K562 (cell line): ENCODE measurements around the gene CCDC47. TPM values are rescaled to one million over a fixed set of nuclear protein-coding genes. Genes with fewer than 3 reads are reported as not detected.

Experiments
- DIDO1 ChIP-seq: fragments of 450-650 bp; IDR thresholded peaks from 2 replicates; pipeline ENCODE4 v1.6.1; 2016; ENCODE audit warnings: low read depth, missing biosample characterization, missing genetic modification characterization
- HDAC2 ChIP-seq: fragments of 450-650 bp; IDR thresholded peaks from 2 replicates; pipeline ENCODE4 v1.6.1; 2016; ENCODE audit warnings: mild to moderate bottlenecking
- HNRNPL ChIP-seq: fragments of 200-400 bp; formaldehyde crosslinking; IDR thresholded peaks from 2 replicates; pipeline ENCODE4 v1.6.1; 2017; ENCODE audit warnings: low read depth, mild to moderate bottlenecking, low read length
- KLF13 ChIP-seq: fragments of 450-650 bp; IDR thresholded peaks from 2 replicates; pipeline ENCODE4 v1.6.1; 2016; ENCODE audit warnings: missing genetic modification characterization, low read depth, mild to moderate bottlenecking, missing compliant biosample characterization, moderate library complexity, borderline replicate concordance
- NFIX ChIP-seq: fragments of 250-450 bp; sonication (Bioruptor Pico); IDR thresholded peaks from 2 replicates; pipeline ENCODE4 v1.4.0; 2020; ENCODE audit warnings: low read depth, mild to moderate bottlenecking, moderate library complexity
- NR4A1 ChIP-seq, 2 experiments: fragments of 250-450 bp in 1 of 2; fragments of 450-650 bp in 1 of 2; sonication (Bioruptor Pico) in 1 of 2; IDR thresholded peaks; 2 replicates each; pipeline versions ENCODE4 v1.4.0 to v1.6.1; 2016 to 2020; ENCODE audit warnings: mild to moderate bottlenecking in 2 of 2, missing compliant biosample characterization in 1 of 2, missing genetic modification characterization in 1 of 2, moderate library complexity in 1 of 2
- RBM22 ChIP-seq: fragments of 200-400 bp; formaldehyde crosslinking; IDR thresholded peaks from 2 replicates; pipeline ENCODE4 v1.6.1; 2018; ENCODE audit warnings: low read length, low read depth; ENCODE audit not compliant: poor library complexity, severe bottlenecking
- SOX6 ChIP-seq: fragments of 450-650 bp; IDR thresholded peaks from 2 replicates; pipeline ENCODE4 v1.6.1; 2014; ENCODE audit warnings: mild to moderate bottlenecking
- SRF ChIP-seq, 2 experiments: fragments of 250-450, 450-650 bp in 1 of 2; sonication (Bioruptor Pico) in 1 of 2; sonication (generic) in 1 of 2; formaldehyde crosslinking; IDR thresholded peaks; 2 replicates each; pipeline versions ENCODE4 v1.5.0 to v1.5.1; 2020 to 2022; ENCODE audit warnings: mild to moderate bottlenecking in 1 of 2, missing genetic modification reagents in 1 of 2
- TGIF2 ChIP-seq: sonication (generic); formaldehyde crosslinking; IDR thresholded peaks from 2 replicates; pipeline ENCODE4 v1.8.1; 2022; ENCODE audit warnings: mild to moderate bottlenecking, missing genetic modification reagents, moderate library complexity
- YY1 ChIP-seq, 3 experiments: IDR thresholded peaks; 2 replicates each; pipeline ENCODE4 v1.6.1; 2011; ENCODE audit warnings: low read length in 2 of 3, mild to moderate bottlenecking in 2 of 3, moderate library complexity in 2 of 3, borderline replicate concordance in 1 of 3, control low read depth in 1 of 3, low read depth in 1 of 3; ENCODE audit not compliant: insufficient read depth in 3 of 3, insufficient replicate concordance in 2 of 3, control insufficient read depth in 1 of 3, insufficient read length in 1 of 3; ENCODE audit errors: extremely low read depth in 1 of 3
- ZNF77 ChIP-seq: fragments of 250-450 bp; sonication (Bioruptor Pico); IDR thresholded peaks from 2 replicates; pipeline ENCODE4 v1.5.0; 2020
- polyA plus RNA-seq, 8 experiments: library from polyadenylated mRNA; depleted of rRNA in 4 of 8; stranded (reverse) in 5 of 8; unstranded in 3 of 8; fragments of >200 nt; fragmentation: Nextera tagmentation in 2 of 8; fragmentation: Illumina TruSeq in 1 of 8; extraction: Ambion mirVana in 2 of 8; extraction: Trizol in 1 of 8; gene quantifications; 2 replicates each; pipeline versions ENCODE4 v1.2.1 to v1.2.3, GENCODE V29; 2011 to 2014; ENCODE audit warnings: inconsistent platforms in 1 of 8, missing spikeins in 1 of 8
- total RNA-seq, 7 experiments: library from RNA; depleted of rRNA in 6 of 7; stranded (reverse); fragments of >200 nt in 6 of 7; fragmentation: Illumina TruSeq in 2 of 7; extraction: Trizol in 2 of 7; gene quantifications; 2 replicates each; pipeline versions ENCODE4 v1.2.1 to v1.2.3, GENCODE V29; 2011 to 2021; ENCODE audit warnings: low replicate concordance in 1 of 7
- TF ChIP-seq, protein P1 (sequence below): sonication (generic); formaldehyde crosslinking; IDR thresholded peaks from 2 replicates; pipeline ENCODE4 v1.8.0; 2022; ENCODE audit warnings: missing genetic modification reagents, mild to moderate bottlenecking, borderline replicate concordance
- TF ChIP-seq, protein P2 (sequence below): fragments of 450-650 bp; IDR thresholded peaks from 2 replicates; pipeline ENCODE4 v1.7.1; 2018; ENCODE audit warnings: mild to moderate bottlenecking, low read depth; ENCODE audit not compliant: partially characterized antibody
- TF ChIP-seq, protein P3 (sequence below): fragments of 250-450 bp; sonication (Bioruptor Pico); IDR thresholded peaks from 2 replicates; pipeline ENCODE4 v1.4.0; 2020; ENCODE audit warnings: mild to moderate bottlenecking, moderate library complexity
- TF ChIP-seq, protein P4 (sequence below): fragments of 250-450 bp; sonication (Bioruptor Pico); IDR thresholded peaks from 2 replicates; pipeline ENCODE4 v1.5.0; 2021; ENCODE audit warnings: mild to moderate bottlenecking, borderline replicate concordance

The CCDC47 gene
- total and polyA plus RNA-seq, 9 of the 15 experiments (the other 6 are each of a cell fraction or from before 2014, with no cell fraction given), result 15.5 to 162 (median 122) TPM

DNA sequence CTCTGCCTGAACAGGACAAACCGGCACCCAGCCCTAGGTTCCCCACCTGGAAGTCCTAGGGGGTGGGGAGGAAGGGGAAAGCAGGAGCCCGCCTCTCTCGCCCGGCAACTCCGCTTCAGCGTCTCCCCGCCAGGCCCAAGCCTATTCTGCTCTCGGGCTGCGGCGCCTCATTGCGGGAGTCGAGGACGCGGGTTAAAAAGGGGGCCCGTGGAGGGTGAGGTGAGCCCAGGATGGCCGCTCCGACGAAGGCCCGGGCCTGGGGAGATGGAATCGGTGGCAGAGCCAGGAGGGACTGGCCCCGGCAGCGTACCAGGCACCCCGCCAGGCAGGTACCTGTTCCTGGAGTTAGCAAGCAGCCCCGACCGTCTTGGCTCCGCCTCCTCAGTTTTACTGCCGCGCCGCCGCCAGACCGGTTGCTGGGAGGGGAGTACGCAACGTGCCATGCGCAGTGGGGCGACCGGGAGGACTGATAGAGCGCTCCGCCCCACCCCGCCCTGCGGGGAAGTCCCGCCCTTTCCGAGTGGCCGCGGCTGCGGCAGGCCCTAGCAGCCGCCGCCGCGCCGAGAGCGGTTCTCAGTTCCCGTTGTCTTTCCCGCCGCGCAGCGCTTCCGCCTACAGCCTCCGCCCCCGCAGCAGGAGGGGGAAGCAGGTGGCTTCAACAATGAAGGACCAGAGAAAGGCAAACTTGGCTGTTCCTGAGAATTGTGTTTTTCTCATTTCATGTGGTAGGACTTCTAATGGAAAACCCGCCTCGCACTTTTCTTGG is 31.8 kb downstream of the CCDC47 start, which contains the start of gene STRADA (continued):
- no peak for TF ChIP-seq TGIF2 (CRISPR knock-in tag)
- 0 out of 2 replicates have a peak, but pooled peaks have one; percentile 50 for TF ChIP-seq HDAC2
- no peak for TF ChIP-seq NFIX
- TF ChIP-seq YY1 (IDR thresholded peaks at IDR 0.05; ENCODE audit: borderline replicate concordance in 1 of 3, control insufficient read depth in 1 of 3, extremely low read depth in 1 of 3, insufficient read depth in 3 of 3, insufficient read length in 1 of 3, insufficient replicate concordance in 2 of 3, low read depth in 1 of 3, low read length in 2 of 3), result peak in 2 of 3 experiments; percentile 32 to 68
- TF ChIP-seq, protein P1, sequence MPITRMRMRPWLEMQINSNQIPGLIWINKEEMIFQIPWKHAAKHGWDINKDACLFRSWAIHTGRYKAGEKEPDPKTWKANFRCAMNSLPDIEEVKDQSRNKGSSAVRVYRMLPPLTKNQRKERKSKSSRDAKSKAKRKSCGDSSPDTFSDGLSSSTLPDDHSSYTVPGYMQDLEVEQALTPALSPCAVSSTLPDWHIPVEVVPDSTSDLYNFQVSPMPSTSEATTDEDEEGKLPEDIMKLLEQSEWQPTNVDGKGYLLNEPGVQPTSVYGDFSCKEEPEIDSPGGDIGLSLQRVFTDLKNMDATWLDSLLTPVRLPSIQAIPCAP, result no peak
- TF ChIP-seq, protein P2, sequence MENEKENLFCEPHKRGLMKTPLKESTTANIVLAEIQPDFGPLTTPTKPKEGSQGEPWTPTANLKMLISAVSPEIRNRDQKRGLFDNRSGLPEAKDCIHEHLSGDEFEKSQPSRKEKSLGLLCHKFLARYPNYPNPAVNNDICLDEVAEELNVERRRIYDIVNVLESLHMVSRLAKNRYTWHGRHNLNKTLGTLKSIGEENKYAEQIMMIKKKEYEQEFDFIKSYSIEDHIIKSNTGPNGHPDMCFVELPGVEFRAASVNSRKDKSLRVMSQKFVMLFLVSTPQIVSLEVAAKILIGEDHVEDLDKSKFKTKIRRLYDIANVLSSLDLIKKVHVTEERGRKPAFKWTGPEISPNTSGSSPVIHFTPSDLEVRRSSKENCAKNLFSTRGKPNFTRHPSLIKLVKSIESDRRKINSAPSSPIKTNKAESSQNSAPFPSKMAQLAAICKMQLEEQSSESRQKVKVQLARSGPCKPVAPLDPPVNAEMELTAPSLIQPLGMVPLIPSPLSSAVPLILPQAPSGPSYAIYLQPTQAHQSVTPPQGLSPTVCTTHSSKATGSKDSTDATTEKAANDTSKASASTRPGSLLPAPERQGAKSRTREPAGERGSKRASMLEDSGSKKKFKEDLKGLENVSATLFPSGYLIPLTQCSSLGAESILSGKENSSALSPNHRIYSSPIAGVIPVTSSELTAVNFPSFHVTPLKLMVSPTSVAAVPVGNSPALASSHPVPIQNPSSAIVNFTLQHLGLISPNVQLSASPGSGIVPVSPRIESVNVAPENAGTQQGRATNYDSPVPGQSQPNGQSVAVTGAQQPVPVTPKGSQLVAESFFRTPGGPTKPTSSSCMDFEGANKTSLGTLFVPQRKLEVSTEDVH, result peak; percentile 91
- TF ChIP-seq ZNF77 (CRISPR knock-in tag), result no peak
- TF ChIP-seq NR4A1 (CRISPR knock-in tag; IDR thresholded peaks at IDR 0.05), result no peak
- TF ChIP-seq NR4A1 (tag; IDR thresholded peaks at IDR 0.05), result no peak
- no peak for TF ChIP-seq HNRNPL
- TF ChIP-seq DIDO1 (tag), result peak; percentile 44; the same call in 1 of the 2 replicates
- TF ChIP-seq RBM22, result peak; percentile 96
- TF ChIP-seq, protein P3, sequence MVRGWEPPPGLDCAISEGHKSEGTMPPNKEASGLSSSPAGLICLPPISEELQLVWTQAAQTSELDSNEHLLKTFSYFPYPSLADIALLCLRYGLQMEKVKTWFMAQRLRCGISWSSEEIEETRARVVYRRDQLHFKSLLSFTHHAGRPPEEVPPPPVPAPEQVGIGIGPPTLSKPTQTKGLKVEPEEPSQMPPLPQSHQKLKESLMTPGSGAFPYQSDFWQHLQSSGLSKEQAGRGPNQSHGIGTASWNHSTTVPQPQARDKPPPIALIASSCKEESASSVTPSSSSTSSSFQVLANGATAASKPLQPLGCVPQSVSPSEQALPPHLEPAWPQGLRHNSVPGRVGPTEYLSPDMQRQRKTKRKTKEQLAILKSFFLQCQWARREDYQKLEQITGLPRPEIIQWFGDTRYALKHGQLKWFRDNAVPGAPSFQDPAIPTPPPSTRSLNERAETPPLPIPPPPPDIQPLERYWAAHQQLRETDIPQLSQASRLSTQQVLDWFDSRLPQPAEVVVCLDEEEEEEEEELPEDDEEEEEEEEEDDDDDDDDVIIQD (CRISPR knock-in tag), result no peak
- no peak for TF ChIP-seq KLF13 (tag)
- peak; percentile 12; the same call in 1 of the 2 replicates for TF ChIP-seq SOX6
- peak in 1 of 2 experiments; percentile 72; a peak in 2 of 4 replicates for TF ChIP-seq SRF (CRISPR knock-in tag; IDR thresholded peaks at IDR 0.05)
- TF ChIP-seq, protein P4, sequence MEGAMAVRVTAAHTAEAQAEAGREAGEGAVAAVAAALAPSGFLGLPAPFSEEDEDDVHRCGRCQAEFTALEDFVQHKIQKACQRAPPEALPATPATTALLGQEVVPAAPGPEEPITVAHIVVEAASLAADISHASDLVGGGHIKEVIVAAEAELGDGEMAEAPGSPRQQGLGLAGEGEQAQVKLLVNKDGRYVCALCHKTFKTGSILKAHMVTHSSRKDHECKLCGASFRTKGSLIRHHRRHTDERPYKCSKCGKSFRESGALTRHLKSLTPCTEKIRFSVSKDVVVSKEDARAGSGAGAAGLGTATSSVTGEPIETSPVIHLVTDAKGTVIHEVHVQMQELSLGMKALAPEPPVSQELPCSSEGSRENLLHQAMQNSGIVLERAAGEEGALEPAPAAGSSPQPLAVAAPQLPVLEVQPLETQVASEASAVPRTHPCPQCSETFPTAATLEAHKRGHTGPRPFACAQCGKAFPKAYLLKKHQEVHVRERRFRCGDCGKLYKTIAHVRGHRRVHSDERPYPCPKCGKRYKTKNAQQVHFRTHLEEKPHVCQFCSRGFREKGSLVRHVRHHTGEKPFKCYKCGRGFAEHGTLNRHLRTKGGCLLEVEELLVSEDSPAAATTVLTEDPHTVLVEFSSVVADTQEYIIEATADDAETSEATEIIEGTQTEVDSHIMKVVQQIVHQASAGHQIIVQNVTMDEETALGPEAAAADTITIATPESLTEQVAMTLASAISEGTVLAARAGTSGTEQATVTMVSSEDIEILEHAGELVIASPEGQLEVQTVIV (CRISPR knock-in tag), result no peak
